Naive thymus-derived CD4-positive, alpha-beta T cell (primary cell): ENCODE data around the gene BAMBI. TPM values are rescaled to one million over a fixed set of nuclear protein-coding genes. Genes with fewer than 3 reads are reported as not detected.

Source experiments
- ATAC-seq: fragments of 150-1000 bp; cut with Tn5 transposase; 2 replicates; pipeline ENCODE4 v1.10.0; 2021; ENCODE audit warnings: mild to moderate bottlenecking, moderate library complexity
- CTCF ChIA-PET: fragments of 350-600 bp; sonication (Branson Sonifier 250); formaldehyde crosslinking; loops from one replicate; lab custom pipeline; 2021; ENCODE audit warnings: antibody characterized with exemption; lab: Charles Lee
- POLR2A ChIA-PET: fragments of 350-600 bp; sonication (Branson Sonifier 250); formaldehyde crosslinking; loops from one replicate; lab custom pipeline; 2021; ENCODE audit warnings: antibody characterized with exemption, inconsistent platforms; lab: Charles Lee
- DNase-seq, 9 donors: peaks; one replicate each; pipeline versions ENCODE4 v3.0.0 to v3.0.0-alpha.2; 2020 to 2022; ENCODE audit warnings: mixed read lengths in 1 of 9
- H3K27ac ChIP-seq: one replicate; pipeline ENCODE4 v1.7.0; 2013; ENCODE audit warnings: mild to moderate bottlenecking, low read depth, low read length, moderate library complexity
- H3K27me3 ChIP-seq, 2 donors: one replicate each; pipeline ENCODE4 v1.7.0; 2013; ENCODE audit warnings: low read length in 2 of 2, mild to moderate bottlenecking in 2 of 2, moderate library complexity in 2 of 2; ENCODE audit not compliant: control insufficient read depth in 2 of 2, insufficient read depth in 2 of 2
- H3K36me3 ChIP-seq, 3 experiments: 1 replicate in 2 of 3; 2 replicates in 1 of 3; pipeline ENCODE4 v1.7.0; 2013; ENCODE audit warnings: low read length in 3 of 3, mild to moderate bottlenecking in 3 of 3, moderate library complexity in 1 of 3; ENCODE audit not compliant: insufficient read depth in 3 of 3, control insufficient read depth in 2 of 3
- H3K4me1 ChIP-seq, 2 donors: one replicate each; pipeline ENCODE4 v1.7.0; 2013; ENCODE audit warnings: low read length in 2 of 2, mild to moderate bottlenecking in 2 of 2, moderate library complexity in 1 of 2; ENCODE audit not compliant: control insufficient read depth in 2 of 2, insufficient read depth in 2 of 2
- H3K4me3 ChIP-seq: 2 replicates; pipeline ENCODE4 v1.7.0; 2013; ENCODE audit warnings: mild to moderate bottlenecking, low read length
- H3K9me3 ChIP-seq, 3 experiments: 1 replicate in 2 of 3; 2 replicates in 1 of 3; pipeline ENCODE4 v1.7.0; 2013; ENCODE audit warnings: low read length in 3 of 3; ENCODE audit not compliant: control insufficient read depth in 2 of 3
- H3K27ac Mint-ChIP-seq, 9 donors: one replicate each; pipeline ENCODE4 v1.8.0; 2020 to 2022; ENCODE audit warnings: mixed read lengths in 9 of 9, mild to moderate bottlenecking in 8 of 9, moderate library complexity in 5 of 9, inconsistent platforms in 2 of 9
- H3K27me3 Mint-ChIP-seq, 5 donors: one replicate each; pipeline ENCODE4 v1.8.0; 2021 to 2022; ENCODE audit warnings: mixed read lengths in 5 of 5, mild to moderate bottlenecking in 1 of 5
- H3K36me3 Mint-ChIP-seq, 5 donors: one replicate each; pipeline ENCODE4 v1.8.0; 2020 to 2022; ENCODE audit warnings: mixed read lengths in 5 of 5, mild to moderate bottlenecking in 3 of 5, inconsistent platforms in 1 of 5
- H3K4me1 Mint-ChIP-seq, 7 donors: one replicate each; pipeline ENCODE4 v1.8.0; 2020 to 2022; ENCODE audit warnings: mixed read lengths in 7 of 7, mild to moderate bottlenecking in 3 of 7, inconsistent platforms in 1 of 7
- H3K4me3 Mint-ChIP-seq, 10 donors: one replicate each; pipeline ENCODE4 v1.8.0; 2020 to 2022; ENCODE audit warnings: mild to moderate bottlenecking in 10 of 10, mixed read lengths in 10 of 10, moderate library complexity in 6 of 10, inconsistent platforms in 2 of 10
- H3K9me3 Mint-ChIP-seq, 11 donors: one replicate each; pipeline ENCODE4 v1.8.0; 2020 to 2022; ENCODE audit warnings: mixed read lengths in 11 of 11, mild to moderate bottlenecking in 4 of 11, inconsistent platforms in 1 of 11, moderate library complexity in 1 of 11
- intact Hi-C, 2 donors: fragments of 100-400 bp; cut with micrococcal nuclease; formaldehyde crosslinking; loops; one replicate each; pipeline ENCODE4 v1.15.1; 2023
- polyA plus RNA-seq, 2 donors: library from polyadenylated mRNA; unstranded; fragments of 300-500 nt; fragmentation: Illumina TruSeq; gene quantifications; one replicate each; pipeline ENCODE4 v1.2.3, GENCODE V29; 2021
- total RNA-seq, 6 experiments: library from RNA in 5 of 6; stranded (reverse) in 5 of 6; gene quantifications; 1 replicate in 5 of 6; 2 replicates in 1 of 6; pipeline ENCODE4 v1.2.3 and lab custom pipeline; 2021 to 2026

The BAMBI gene
- total and polyA plus RNA-seq, 7 experiments from 2014 or later, result 0.12 to 1.6 (median 0.80) TPM; not detected in 3

DNA sequence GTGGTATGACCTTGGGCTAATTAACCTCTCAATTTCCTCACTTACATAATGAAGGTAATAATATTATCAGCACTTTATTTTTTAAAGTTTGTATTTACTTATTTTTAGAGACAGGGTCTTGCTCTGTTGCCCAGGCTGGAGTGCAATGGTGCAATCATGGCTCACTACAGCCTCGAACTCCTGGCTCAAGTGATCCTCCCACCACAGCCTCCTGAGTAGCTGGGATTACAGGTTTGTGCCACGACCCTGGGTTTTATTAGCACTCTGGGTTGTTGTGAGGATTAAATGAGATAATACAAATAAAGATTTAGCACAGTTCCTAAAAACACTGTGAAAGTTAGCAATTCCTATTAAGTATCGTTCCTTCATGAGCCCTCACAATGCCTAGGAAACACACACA, 14.7 kb downstream of the BAMBI start:
- Histone ChIP-seq H3K9me3 (no peaks in the 10 kb centered on the region), H3K4me3 (no peak overlapping the region), H3K36me3 (no peaks in the 10 kb centered on the region), H3K27me3 (no peaks in the 10 kb centered on the region), H3K27ac (no peak overlapping the region), H3K4me1 (no peaks in the 10 kb centered on the region)
- intact Hi-C loops, result no loop called here
- DNase-seq (no peak), ATAC-seq (no peak)
- POLR2A ChIA-PET, result no interaction called here
- Mint-ChIP-seq H3K36me3 (no peaks in the 10 kb centered on the region), H3K27me3 (peaks cover 3 to 31% (median 26%) of the 10 kb centered on the region in 5 donors), H3K4me1 (no peaks in the 10 kb centered on the region), H3K27ac (no peak overlapping the region), H3K4me3 (no peak overlapping the region), H3K9me3 (no peaks in the 10 kb centered on the region)
- CTCF ChIA-PET, result no interaction called here

DNA sequence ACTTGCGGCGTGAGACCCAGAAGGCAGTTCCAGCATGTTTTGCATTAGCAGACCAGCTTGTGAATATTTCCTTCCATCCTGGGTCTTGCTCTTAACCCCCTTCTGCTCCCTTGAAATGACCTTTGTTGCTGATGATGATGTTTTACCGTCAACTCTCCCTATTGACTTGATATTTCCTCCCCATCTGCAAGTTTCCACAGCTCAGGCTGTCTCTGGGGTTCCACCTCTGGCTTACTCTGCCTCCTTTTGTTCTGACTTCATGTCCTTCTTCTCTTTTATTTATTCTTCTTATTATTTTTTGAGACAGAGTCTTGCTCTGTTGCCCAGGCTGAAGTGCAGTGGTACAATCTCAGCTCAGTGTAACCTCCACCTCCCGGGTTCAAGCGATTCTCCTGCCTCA, 17.2 kb downstream of the BAMBI start:
- POLR2A ChIA-PET, result no interaction called here
- Mint-ChIP-seq H3K27ac (no peak overlapping the region), H3K9me3 (peaks cover 0 to 3% (median 0%) of the 10 kb centered on the region in 11 donors), H3K36me3 (no peaks in the 10 kb centered on the region), H3K27me3 (peaks cover 0 to 39% (median 28%) of the 10 kb centered on the region in 5 donors), H3K4me3 (no peak overlapping the region), H3K4me1 (no peaks in the 10 kb centered on the region)
- no peaks in the 10 kb centered on the region for H3K9me3 ChIP-seq
- H3K4me1 ChIP-seq, result no peaks in the 10 kb centered on the region
- no peak for DNase-seq
- H3K27me3 ChIP-seq, result no peaks in the 10 kb centered on the region
- H3K36me3 ChIP-seq, result no peaks in the 10 kb centered on the region
- CTCF ChIA-PET, result no interaction called here
- ATAC-seq, result no peak
- H3K4me3 ChIP-seq, result no peak overlapping the region
- intact Hi-C loops, result no loop called here
- no peak overlapping the region for H3K27ac ChIP-seq

DNA sequence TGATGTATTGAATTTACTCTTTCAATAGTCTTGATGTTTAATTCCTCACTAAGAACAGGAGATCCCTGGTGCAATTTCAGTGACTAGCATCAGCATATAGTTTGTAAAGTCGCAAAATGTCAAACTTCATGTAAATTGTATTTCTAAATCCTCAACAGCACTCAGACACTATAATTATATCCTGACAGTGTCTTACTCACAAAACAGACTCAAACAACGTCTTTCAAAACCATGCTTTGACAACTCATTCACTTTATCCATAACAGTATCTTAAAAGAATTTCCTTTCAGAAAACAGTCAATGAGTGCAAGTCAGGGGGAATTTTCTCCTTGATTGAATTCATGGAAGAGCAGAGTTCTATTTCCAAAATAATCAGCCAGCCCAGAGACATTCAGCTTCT, 20.8 kb downstream of the BAMBI start:
- Mint-ChIP-seq H3K9me3 (peaks cover 0 to 3% (median 0%) of the 10 kb centered on the region in 11 donors), H3K36me3 (no peaks in the 10 kb centered on the region), H3K27me3 (peaks cover 0 to 35% (median 15%) of the 10 kb centered on the region in 5 donors), H3K27ac (no peak overlapping the region), H3K4me3 (no peak overlapping the region), H3K4me1 (no peaks in the 10 kb centered on the region)
- intact Hi-C loops, result no loop called here
- Histone ChIP-seq H3K4me3 (no peak overlapping the region), H3K4me1 (no peaks in the 10 kb centered on the region), H3K27me3 (no peaks in the 10 kb centered on the region), H3K36me3 (no peaks in the 10 kb centered on the region), H3K9me3 (no peaks in the 10 kb centered on the region), H3K27ac (no peak overlapping the region)
- DNase-seq, result no peak
- CTCF ChIA-PET, result interaction anchor here (0.6 kb wide), 1 partner anchor 657 kb away, joined by 5 read pairs; no protein-coding TSS in a partner anchor
- ATAC-seq, result no peak
- POLR2A ChIA-PET, result no interaction called here

GRCh38 chr10:28704464-28705161, 27.3 kb downstream of the BAMBI start:
- intact Hi-C loops, result no loop called here
- ChIA-PET POLR2A (no interaction called here), CTCF (interaction anchor here (0.6 kb wide), 1 partner anchor 853 kb away, joined by 3 read pairs; no protein-coding TSS in a partner anchor)
- Histone ChIP-seq H3K27ac (no peak overlapping the region), H3K4me3 (no peak overlapping the region), H3K9me3 (no peaks in the 10 kb centered on the region), H3K36me3 (no peaks in the 10 kb centered on the region), H3K4me1 (no peaks in the 10 kb centered on the region), H3K27me3 (no peaks in the 10 kb centered on the region)
- Mint-ChIP-seq H3K4me3 (no peak overlapping the region), H3K9me3 (peaks cover 0 to 1% (median 0%) of the 10 kb centered on the region in 11 donors), H3K27ac (no peak overlapping the region), H3K36me3 (no peaks in the 10 kb centered on the region), H3K27me3 (peaks cover 0 to 32% (median 12%) of the 10 kb centered on the region in 5 donors), H3K4me1 (no peaks in the 10 kb centered on the region)
- ATAC-seq, result no peak
- DNase-seq, result no peak

DNA sequence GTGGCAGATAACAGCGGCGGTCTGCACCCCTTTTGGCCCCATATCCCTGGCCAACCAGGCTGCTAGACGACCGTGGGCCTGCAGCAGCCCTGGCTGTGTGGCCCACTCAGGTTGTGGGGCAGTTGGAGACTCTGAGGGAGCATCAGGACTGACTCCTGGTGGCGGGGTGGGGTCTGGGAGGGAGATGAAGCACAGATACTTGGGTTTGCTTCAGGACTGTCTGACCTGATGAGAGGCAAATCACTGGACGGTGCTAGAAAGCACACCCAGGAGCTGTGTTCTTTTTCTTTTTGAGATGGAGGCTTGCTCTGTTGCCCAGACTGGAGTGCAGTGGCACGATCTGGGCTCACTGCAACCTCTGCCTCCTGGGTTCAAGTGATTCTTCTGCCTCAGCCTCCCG, 28.2 kb downstream of the BAMBI start:
- Histone ChIP-seq H3K27ac (no peak overlapping the region), H3K4me1 (no peaks in the 10 kb centered on the region), H3K4me3 (no peak overlapping the region), H3K27me3 (no peaks in the 10 kb centered on the region), H3K36me3 (no peaks in the 10 kb centered on the region), H3K9me3 (no peaks in the 10 kb centered on the region)
- ChIA-PET CTCF (no interaction called here), POLR2A (no interaction called here)
- H3K4me1 Mint-ChIP-seq, result no peaks in the 10 kb centered on the region
- H3K27me3 Mint-ChIP-seq, result peaks cover 0 to 32% (median 12%) of the 10 kb centered on the region in 5 donors
- H3K27ac Mint-ChIP-seq, result no peak overlapping the region
- no peaks in the 10 kb centered on the region for H3K36me3 Mint-ChIP-seq
- ATAC-seq, result no peak
- intact Hi-C loops, result no loop called here
- H3K4me3 Mint-ChIP-seq, result no peak overlapping the region
- DNase-seq, result no peak
- peaks cover 0 to 1% (median 0%) of the 10 kb centered on the region in 11 donors for H3K9me3 Mint-ChIP-seq

GRCh38 chr10:28709001-28709710, 31.8 kb downstream of the BAMBI start:
- intact Hi-C loops, result no loop called here
- no peaks in the 10 kb centered on the region for H3K4me1 ChIP-seq
- no peaks in the 10 kb centered on the region for H3K4me1 Mint-ChIP-seq
- H3K9me3 ChIP-seq, result no peaks in the 10 kb centered on the region
- no peak for DNase-seq
- no peak for ATAC-seq
- no peaks in the 10 kb centered on the region for H3K36me3 Mint-ChIP-seq
- no peaks in the 10 kb centered on the region for H3K36me3 ChIP-seq
- H3K9me3 Mint-ChIP-seq, result peaks cover 0 to 2% (median 0%) of the 10 kb centered on the region in 11 donors
- no peak overlapping the region for H3K27ac ChIP-seq
- peaks cover 0 to 18% (median 8%) of the 10 kb centered on the region in 5 donors for H3K27me3 Mint-ChIP-seq
- no peaks in the 10 kb centered on the region for H3K27me3 ChIP-seq
- POLR2A ChIA-PET, result no interaction called here
- no peak overlapping the region for H3K4me3 ChIP-seq
- no peak overlapping the region for H3K27ac Mint-ChIP-seq
- CTCF ChIA-PET, result no interaction called here
- no peak overlapping the region for H3K4me3 Mint-ChIP-seq
